ENCODE data around the gene ZNF273.
"Not testable (repeated sequence)": the region's sequence is repeated elsewhere in the genome, so short reads cannot be mapped to it uniquely, and the experiment has no call there.

Gene ZNF273

GRCh38 chr7:64890273-64890672, 12.8 kb upstream of the ZNF273 start:
- DNase-seq (ENCODE audit: low spot score) = not testable (repeated sequence)

- DNase-seq (ENCODE audit: low spot score) = no peak
These were observed 12.2 kb upstream of the ZNF273 start for GRCh38 chr7:64890761-64891362.

- DNase-seq (ENCODE audit: low spot score) = not testable (repeated sequence)
These were observed 11.6 kb upstream of the ZNF273 start for GRCh38 chr7:64891363-64892081.

GRCh38 chr7:64892116-64892515, 11.0 kb upstream of the ZNF273 start:
- no peak for DNase-seq (ENCODE audit: low spot score)

- DNase-seq (ENCODE audit: low spot score) = no peak
These were observed 10.3 kb upstream of the ZNF273 start for GRCh38 chr7:64892666-64893309.

GRCh38 chr7:64893401-64893800, 9.7 kb upstream of the ZNF273 start:
- no peak for DNase-seq (ENCODE audit: low spot score)

- DNase-seq (ENCODE audit: low spot score) = not testable (repeated sequence)
These were observed 640 bp upstream of the ZNF273 start for GRCh38 chr7:64902461-64902805.

- no peak for DNase-seq (ENCODE audit: low spot score)
These were observed 935 bp downstream of the ZNF273 start for GRCh38 chr7:64904008-64904407.

GRCh38 chr7:64905133-64905532, 2.1 kb downstream of the ZNF273 start:
- DNase-seq (ENCODE audit: low spot score) = no peak

- no peak for DNase-seq (ENCODE audit: low spot score)
These were observed 2.5 kb downstream of the ZNF273 start for GRCh38 chr7:64905547-64905946.

GRCh38 chr7:64907641-64908326, 4.7 kb downstream of the ZNF273 start:
- DNase-seq (ENCODE audit: low spot score) = no peak

GRCh38 chr7:64908358-64908757, 5.3 kb downstream of the ZNF273 start:
- no peak for DNase-seq (ENCODE audit: low spot score)

- DNase-seq (ENCODE audit: low spot score) = no peak
These were observed 11.5 kb downstream of the ZNF273 start for GRCh38 chr7:64914557-64914956.

GRCh38 chr7:64915301-64915700, 12.2 kb downstream of the ZNF273 start:
- not testable (repeated sequence) for DNase-seq (ENCODE audit: low spot score)

- DNase-seq (ENCODE audit: low spot score) = not testable (repeated sequence)
These were observed 25.4 kb downstream of the ZNF273 start for GRCh38 chr7:64928252-64929187.

- no peak for DNase-seq (ENCODE audit: low spot score)
These were observed 31.4 kb downstream of the ZNF273 start for GRCh38 chr7:64934478-64934877.

- DNase-seq (ENCODE audit: low spot score) = no peak
These were observed 35.5 kb downstream of the ZNF273 start for GRCh38 chr7:64938540-64938939.

- DNase-seq (ENCODE audit: low spot score) = not testable (repeated sequence)
These were observed 36.9 kb downstream of the ZNF273 start for GRCh38 chr7:64940021-64940420.

- DNase-seq (ENCODE audit: low spot score) = not testable (repeated sequence)
These were observed 41.8 kb downstream of the ZNF273 start for GRCh38 chr7:64944667-64945502.

GRCh38 chr7:64945503-64946175, 42.6 kb downstream of the ZNF273 start:
- no peak for DNase-seq (ENCODE audit: low spot score)
